ENCODE results near the gene GRIN2C. TPM values are rescaled to one million over a fixed set of nuclear protein-coding genes. Genes with fewer than 3 reads are reported as not detected.
A peak's percentile ranks its signal among the peaks of the same experiment; 100 is the strongest.

GRIN2C gene
- total RNA-seq, 1 experiment from 2014 or later = 5.2 TPM

DNA sequence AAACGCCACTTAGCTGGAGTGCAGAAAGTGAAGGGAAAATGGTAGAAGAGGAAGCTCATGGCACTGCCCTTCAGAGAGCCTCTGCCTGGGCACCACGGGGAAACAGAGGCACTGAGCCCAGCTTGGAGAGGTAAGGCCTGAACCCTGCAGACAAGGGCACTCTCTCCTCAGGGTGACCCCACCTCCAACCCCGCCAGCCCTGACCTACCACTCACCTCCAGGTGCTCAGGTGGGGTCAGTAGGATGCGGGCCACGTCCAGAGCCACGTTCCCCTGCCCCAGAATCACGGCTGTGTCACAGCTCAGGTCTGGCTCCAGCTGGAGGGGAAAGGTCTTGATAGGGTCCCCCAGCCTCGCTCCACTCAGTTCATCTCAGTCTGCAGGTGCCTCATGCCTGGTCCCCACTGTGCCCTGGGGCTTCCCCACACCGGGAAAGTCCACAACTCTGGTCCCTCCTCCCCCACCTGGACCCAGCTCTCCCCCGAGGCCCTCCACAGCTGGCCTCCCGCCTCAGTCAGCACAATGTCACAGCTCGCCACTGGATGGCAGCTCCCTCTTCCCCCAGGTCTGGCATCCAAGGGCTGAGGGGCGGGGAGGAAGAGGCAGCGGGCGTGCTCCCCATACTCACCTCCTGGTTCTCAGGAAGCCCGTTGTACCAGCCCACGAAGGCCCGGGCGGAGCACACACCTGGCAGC lies 6.0 kb upstream of the GRIN2C start:
- peaks cover 8% of the 10 kb centered on the region for H3K4me1 Mint-ChIP-seq (ENCODE audit: low read depth, unreplicated experiment)
- peaks cover 3% of the 10 kb centered on the region; the same call in 1 of the 2 replicates for H3K36me3 ChIP-seq (ENCODE audit: control insufficient read depth, insufficient read depth, low read length)
- no peak overlapping the region for H3K4me3 Mint-ChIP-seq (ENCODE audit: unreplicated experiment)
- CTCF ChIA-PET = interaction anchor here (1.0 to 2.0 kb wide), 4 partner anchors 23 to 121 kb away, joined by 3 to 9 read pairs (median 4); no protein-coding TSS in a partner anchor
- H3K36me3 Mint-ChIP-seq (ENCODE audit: insufficient read depth, unreplicated experiment) = peaks cover 12% of the 10 kb centered on the region
- H3K27me3 ChIP-seq (replicated peaks; ENCODE audit: control insufficient read depth, insufficient read depth, low read length) = no peaks in the 10 kb centered on the region
- no peaks in the 10 kb centered on the region for H3K9me3 ChIP-seq
- no peak overlapping the region for H3K4me3 ChIP-seq (ENCODE audit: low read depth, low read length)
- POLR2A ChIA-PET = no interaction called here
- H3K27ac Mint-ChIP-seq (ENCODE audit: unreplicated experiment) = no peak overlapping the region
- TF ChIP-seq CTCF (IDR thresholded peaks at IDR 0.05; ENCODE audit: insufficient read depth in 1 of 2, low read depth in 1 of 2, low read length in 1 of 2, severe bottlenecking in 1 of 2, unreplicated experiment in 1 of 2) = no peak
- no TSS peak for BruUV-seq (replicated peaks)
- peaks cover 4% of the 10 kb centered on the region for H3K27me3 Mint-ChIP-seq (ENCODE audit: insufficient read depth, unreplicated experiment)
- intact Hi-C loops (cut with micrococcal nuclease; ENCODE audit: unreplicated experiment) = loop anchor here (2.0 kb wide), 1 partner anchor 121 kb away; no protein-coding TSS in a partner anchor
- H3K9me3 Mint-ChIP-seq (ENCODE audit: unreplicated experiment) = no peaks in the 10 kb centered on the region
- peaks cover 24% of the 10 kb centered on the region for H3K4me1 ChIP-seq
- DNase-seq = no peak

DNA sequence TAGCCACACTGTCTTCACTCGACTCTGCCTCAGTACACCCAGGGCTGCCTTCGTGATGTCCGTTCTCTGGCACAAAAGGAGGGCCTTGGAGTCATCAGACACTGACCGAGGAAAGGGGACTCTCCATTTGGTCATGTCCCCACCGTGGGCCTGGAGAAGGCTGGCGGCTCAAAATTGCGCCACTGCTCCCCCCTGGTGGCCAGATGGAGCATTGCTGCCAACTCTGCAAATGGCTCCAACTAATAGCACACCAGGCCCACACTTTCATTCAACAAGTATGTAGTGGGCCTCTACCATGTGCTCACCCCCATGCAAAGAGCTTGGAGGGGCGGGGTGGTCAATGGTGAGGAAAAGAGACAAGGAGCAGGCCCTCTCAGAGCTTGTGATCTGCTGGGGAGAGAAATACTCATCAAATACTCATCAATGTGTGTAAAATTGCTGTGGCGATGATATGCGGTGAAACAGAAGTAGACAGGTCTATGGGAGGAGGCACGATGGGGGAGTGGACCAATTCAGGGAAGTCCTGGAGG lies 5.2 kb upstream of the GRIN2C start:
- Mint-ChIP-seq H3K36me3 (ENCODE audit: insufficient read depth, unreplicated experiment) (peaks cover 19% of the 10 kb centered on the region), H3K27me3 (ENCODE audit: insufficient read depth, unreplicated experiment) (peaks cover 6% of the 10 kb centered on the region), H3K9me3 (ENCODE audit: unreplicated experiment) (no peaks in the 10 kb centered on the region), H3K4me1 (ENCODE audit: low read depth, unreplicated experiment) (peaks cover 8% of the 10 kb centered on the region), H3K27ac (ENCODE audit: unreplicated experiment) (no peak overlapping the region), H3K4me3 (ENCODE audit: unreplicated experiment) (no peak overlapping the region)
- ChIA-PET POLR2A (no interaction called here), CTCF (interaction anchor here (1.0 to 2.0 kb wide), 3 partner anchors 22 to 120 kb away, joined by 3 to 9 read pairs (median 4); no protein-coding TSS in a partner anchor)
- DNase-seq = peak; percentile 64 to 81
- Histone ChIP-seq H3K4me1 (peaks cover 31% of the 10 kb centered on the region), H3K36me3 (ENCODE audit: control insufficient read depth, insufficient read depth, low read length) (peaks cover 3% of the 10 kb centered on the region; the same call in 1 of the 2 replicates), H3K9me3 (no peaks in the 10 kb centered on the region), H3K4me3 (ENCODE audit: low read depth, low read length) (no peak overlapping the region), H3K27me3 (replicated peaks; ENCODE audit: control insufficient read depth, insufficient read depth, low read length) (peaks cover 6% of the 10 kb centered on the region)
- BruUV-seq (replicated peaks) = no TSS peak
- peak; percentile 93 to 97 for TF ChIP-seq CTCF (IDR thresholded peaks at IDR 0.05; ENCODE audit: insufficient read depth in 1 of 2, low read depth in 1 of 2, low read length in 1 of 2, severe bottlenecking in 1 of 2, unreplicated experiment in 1 of 2)
- intact Hi-C loops (cut with micrococcal nuclease; ENCODE audit: unreplicated experiment) = loop anchor here (2.0 kb wide), 1 partner anchor 120 kb away; no protein-coding TSS in a partner anchor

DNA sequence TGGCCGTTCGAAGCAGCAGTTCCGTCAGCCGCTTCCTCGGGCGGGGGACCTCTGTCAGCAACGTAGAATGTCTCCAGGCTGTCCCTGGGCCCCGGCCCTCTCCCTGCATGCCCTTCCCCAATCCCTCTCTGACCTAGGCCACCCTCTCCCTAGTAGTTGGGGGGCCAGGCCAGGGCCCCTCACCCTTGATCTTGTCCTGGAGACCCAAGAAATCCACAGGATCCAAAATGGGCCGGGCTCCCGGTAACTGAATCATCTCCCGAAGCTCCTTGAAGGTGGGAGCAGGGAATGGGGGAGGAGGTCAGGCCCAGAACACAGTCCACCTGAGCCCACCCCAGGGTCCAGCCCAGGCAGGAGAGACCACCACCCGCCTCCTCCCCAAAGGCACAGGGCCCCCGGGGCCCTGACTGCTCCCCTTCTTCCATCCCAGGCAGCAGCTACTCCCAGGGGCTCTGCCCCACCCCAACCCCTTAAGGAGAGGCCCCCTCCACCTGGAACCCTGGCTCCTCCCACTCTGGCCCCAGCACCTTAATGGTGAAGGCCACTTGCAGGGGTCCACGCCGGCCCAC lies 4.7 kb upstream of the GRIN2C start:
- peaks cover 3% of the 10 kb centered on the region; the same call in 1 of the 2 replicates for H3K36me3 ChIP-seq (ENCODE audit: control insufficient read depth, insufficient read depth, low read length)
- intact Hi-C loops (cut with micrococcal nuclease; ENCODE audit: unreplicated experiment) = loop anchor here (2.0 kb wide), 1 partner anchor 120 kb away; no protein-coding TSS in a partner anchor
- no peaks in the 10 kb centered on the region for H3K9me3 Mint-ChIP-seq (ENCODE audit: unreplicated experiment)
- no peak overlapping the region for H3K4me3 Mint-ChIP-seq (ENCODE audit: unreplicated experiment)
- H3K4me1 ChIP-seq = peaks cover 32% of the 10 kb centered on the region
- ChIA-PET CTCF (interaction anchor here (0.6 to 2.0 kb wide), 2 partner anchors 22 to 1015 kb away, joined by 3 to 9 read pairs; no protein-coding TSS in a partner anchor), POLR2A (no interaction called here)
- H3K4me3 ChIP-seq (ENCODE audit: low read depth, low read length) = no peak overlapping the region
- H3K27me3 ChIP-seq (replicated peaks; ENCODE audit: control insufficient read depth, insufficient read depth, low read length) = peaks cover 7% of the 10 kb centered on the region
- no peaks in the 10 kb centered on the region for H3K9me3 ChIP-seq
- no peak for DNase-seq
- H3K4me1 Mint-ChIP-seq (ENCODE audit: low read depth, unreplicated experiment) = peaks cover 8% of the 10 kb centered on the region
- no peak overlapping the region for H3K27ac Mint-ChIP-seq (ENCODE audit: unreplicated experiment)
- no TSS peak for BruUV-seq (replicated peaks)
- peaks cover 21% of the 10 kb centered on the region for H3K36me3 Mint-ChIP-seq (ENCODE audit: insufficient read depth, unreplicated experiment)
- peaks cover 6% of the 10 kb centered on the region for H3K27me3 Mint-ChIP-seq (ENCODE audit: insufficient read depth, unreplicated experiment)
- no peak for TF ChIP-seq CTCF (IDR thresholded peaks at IDR 0.05; ENCODE audit: insufficient read depth in 1 of 2, low read depth in 1 of 2, low read length in 1 of 2, severe bottlenecking in 1 of 2, unreplicated experiment in 1 of 2)

All from Caco-2 (cell line).